Measurements from ENCODE around the gene MIS18A. TPM values are rescaled to one million over a fixed set of nuclear protein-coding genes. Genes with fewer than 3 reads are reported as not detected.

The MIS18A gene
- total RNA-seq, 1 donor from 2014 or later: 15.6 TPM

DNA sequence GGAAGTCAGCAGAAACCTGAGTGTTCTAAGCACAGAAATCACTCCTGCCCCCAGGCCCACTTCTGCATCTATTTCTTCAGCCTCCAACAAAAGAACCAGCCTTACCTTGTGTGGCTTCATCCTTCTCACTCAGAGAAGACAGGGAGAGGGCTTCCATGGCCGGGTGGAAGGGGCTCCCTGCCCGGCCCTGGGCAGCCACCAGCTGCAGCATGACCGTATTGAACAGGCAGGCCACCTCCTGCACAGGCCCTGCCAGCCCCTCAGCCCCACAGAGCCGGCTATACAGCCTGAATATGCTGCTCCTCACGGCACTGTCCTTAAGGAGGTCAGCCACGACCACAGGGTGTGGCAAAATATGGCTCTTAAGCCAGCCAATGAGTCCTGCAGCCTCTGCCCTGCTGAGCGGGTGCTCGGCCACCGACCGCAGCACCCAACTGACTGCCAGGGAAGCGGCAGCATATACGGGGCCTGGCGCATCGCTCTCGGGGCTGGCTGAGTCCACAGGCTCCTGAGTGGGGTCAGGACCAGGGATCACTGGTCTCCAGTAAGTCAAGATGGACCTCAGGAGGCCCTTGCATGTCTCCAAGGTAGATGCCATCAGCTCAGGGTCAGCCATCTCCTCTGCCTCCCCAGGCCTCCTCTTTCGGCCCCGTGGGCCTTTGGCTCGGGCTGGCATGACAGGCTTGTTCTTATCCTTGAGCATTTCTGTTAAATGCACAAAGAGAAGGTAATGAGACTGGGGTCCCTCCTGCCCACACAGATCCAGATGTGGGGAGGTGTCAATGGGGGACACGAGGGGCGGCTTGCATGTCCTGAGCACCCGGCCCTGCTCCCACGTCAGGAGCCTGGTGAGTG lies 37.7 kb upstream of the MIS18A start:
- TF ChIP-seq, protein P1, sequence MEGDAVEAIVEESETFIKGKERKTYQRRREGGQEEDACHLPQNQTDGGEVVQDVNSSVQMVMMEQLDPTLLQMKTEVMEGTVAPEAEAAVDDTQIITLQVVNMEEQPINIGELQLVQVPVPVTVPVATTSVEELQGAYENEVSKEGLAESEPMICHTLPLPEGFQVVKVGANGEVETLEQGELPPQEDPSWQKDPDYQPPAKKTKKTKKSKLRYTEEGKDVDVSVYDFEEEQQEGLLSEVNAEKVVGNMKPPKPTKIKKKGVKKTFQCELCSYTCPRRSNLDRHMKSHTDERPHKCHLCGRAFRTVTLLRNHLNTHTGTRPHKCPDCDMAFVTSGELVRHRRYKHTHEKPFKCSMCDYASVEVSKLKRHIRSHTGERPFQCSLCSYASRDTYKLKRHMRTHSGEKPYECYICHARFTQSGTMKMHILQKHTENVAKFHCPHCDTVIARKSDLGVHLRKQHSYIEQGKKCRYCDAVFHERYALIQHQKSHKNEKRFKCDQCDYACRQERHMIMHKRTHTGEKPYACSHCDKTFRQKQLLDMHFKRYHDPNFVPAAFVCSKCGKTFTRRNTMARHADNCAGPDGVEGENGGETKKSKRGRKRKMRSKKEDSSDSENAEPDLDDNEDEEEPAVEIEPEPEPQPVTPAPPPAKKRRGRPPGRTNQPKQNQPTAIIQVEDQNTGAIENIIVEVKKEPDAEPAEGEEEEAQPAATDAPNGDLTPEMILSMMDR (IDR thresholded peaks at IDR 0.05; ENCODE audit: insufficient read depth, low read length, poor library complexity, severe bottlenecking): no peak
- H3K4me3 ChIP-seq (ENCODE audit: low read depth, low read length): no peak overlapping the region
- peaks cover 4% of the 10 kb centered on the region for H3K36me3 ChIP-seq (ENCODE audit: control insufficient read depth, insufficient read depth, low read length)
- no peak for DNase-seq (ENCODE audit: low read depth)
- no peaks in the 10 kb centered on the region for H3K27me3 ChIP-seq (ENCODE audit: control insufficient read depth, insufficient read depth, low read length)

DNA sequence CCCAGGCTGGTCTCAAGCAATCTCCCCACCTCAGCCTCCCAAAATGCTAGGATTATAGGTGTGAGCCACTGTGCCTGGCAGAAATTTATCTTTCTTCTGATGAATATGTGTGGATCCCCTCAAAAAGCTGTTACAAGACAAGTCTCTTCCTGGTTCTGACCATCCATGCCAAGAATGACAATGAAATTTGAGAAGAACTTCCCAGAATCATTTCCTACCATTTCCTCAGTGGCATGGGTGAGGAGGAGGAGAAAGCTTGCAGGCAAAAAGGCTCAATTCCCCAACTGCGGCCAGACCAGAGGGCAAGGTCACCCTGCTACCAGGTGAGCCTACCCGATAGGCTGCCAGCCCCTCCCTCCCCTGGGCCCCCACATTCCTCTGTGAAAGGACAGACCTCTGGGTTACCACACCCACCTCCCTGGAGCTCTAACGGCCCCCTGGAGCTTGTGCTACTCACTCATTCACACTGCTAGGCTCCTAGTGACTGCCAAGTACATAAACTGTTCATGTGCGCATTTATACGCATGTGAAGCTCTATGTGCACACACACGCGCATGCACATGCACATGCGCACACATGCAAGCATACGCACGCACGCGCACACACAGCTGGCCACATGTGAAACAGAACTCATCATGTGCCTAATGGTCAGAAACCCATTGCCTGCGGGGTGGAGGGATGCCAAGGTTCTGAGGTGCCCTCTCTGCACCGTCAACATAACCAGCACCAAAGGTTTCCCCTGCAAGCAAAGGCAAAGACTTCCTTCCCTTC lies 36.8 kb upstream of the MIS18A start:
- TF ChIP-seq, protein P1 (IDR thresholded peaks at IDR 0.05; ENCODE audit: insufficient read depth, low read length, poor library complexity, severe bottlenecking): no peak
- Histone ChIP-seq H3K36me3 (ENCODE audit: control insufficient read depth, insufficient read depth, low read length) (peaks cover 2% of the 10 kb centered on the region), H3K4me3 (ENCODE audit: low read depth, low read length) (no peak overlapping the region), H3K27me3 (ENCODE audit: control insufficient read depth, insufficient read depth, low read length) (no peaks in the 10 kb centered on the region)
- no peak for DNase-seq (ENCODE audit: low read depth)

DNA sequence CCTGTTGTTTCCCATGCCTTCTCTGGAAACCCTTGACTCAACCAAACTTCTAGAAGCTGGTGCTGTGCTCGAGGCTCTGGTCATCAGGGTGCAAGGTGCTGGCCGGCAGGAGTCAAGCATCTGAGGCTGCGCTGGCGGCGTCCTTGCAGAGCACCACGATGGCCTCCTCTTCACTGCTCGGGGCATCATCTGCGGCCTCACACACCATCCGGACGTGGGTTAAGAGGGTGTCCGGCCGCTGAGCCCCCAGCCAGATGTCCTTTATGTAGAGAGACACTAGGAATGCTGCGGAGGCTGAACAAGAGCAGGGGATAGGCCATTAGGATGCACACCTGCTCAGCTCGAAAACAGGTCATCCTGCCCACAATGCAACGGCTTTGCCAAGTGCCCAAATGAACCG lies 36.0 kb upstream of the MIS18A start:
- TF ChIP-seq, protein P1 (IDR thresholded peaks at IDR 0.05; ENCODE audit: insufficient read depth, low read length, poor library complexity, severe bottlenecking): no peak
- DNase-seq (ENCODE audit: low read depth): no peak
- H3K27me3 ChIP-seq (ENCODE audit: control insufficient read depth, insufficient read depth, low read length): no peaks in the 10 kb centered on the region
- no peak overlapping the region for H3K4me3 ChIP-seq (ENCODE audit: low read depth, low read length)
- peaks cover 2% of the 10 kb centered on the region for H3K36me3 ChIP-seq (ENCODE audit: control insufficient read depth, insufficient read depth, low read length)

DNA sequence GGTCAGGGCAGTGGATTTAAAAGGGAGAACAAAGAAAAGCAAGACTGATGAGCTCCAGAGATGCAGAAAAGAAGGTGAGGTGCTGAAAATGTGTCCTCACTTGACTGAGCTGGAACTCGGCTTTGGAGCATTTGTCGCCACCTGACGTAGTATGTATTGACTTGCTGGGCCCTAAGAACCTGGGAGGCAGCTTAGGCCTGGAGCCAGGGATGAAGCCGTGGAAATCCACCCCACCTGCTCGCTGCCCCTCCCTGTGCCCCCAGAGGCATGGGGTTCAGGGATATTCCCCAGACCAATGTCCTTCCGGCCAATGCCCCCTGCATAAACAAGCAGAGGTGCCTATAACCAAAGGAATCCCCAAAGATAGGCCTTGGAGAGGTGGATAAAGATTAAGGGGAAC lies 34.1 kb upstream of the MIS18A start:
- TF ChIP-seq, protein P1 (IDR thresholded peaks at IDR 0.05; ENCODE audit: insufficient read depth, low read length, poor library complexity, severe bottlenecking): no peak
- no peaks in the 10 kb centered on the region for H3K27me3 ChIP-seq (ENCODE audit: control insufficient read depth, insufficient read depth, low read length)
- H3K36me3 ChIP-seq (ENCODE audit: control insufficient read depth, insufficient read depth, low read length): peaks cover 2% of the 10 kb centered on the region
- no peak for DNase-seq (ENCODE audit: low read depth)
- H3K4me3 ChIP-seq (ENCODE audit: low read depth, low read length): no peak overlapping the region

DNA sequence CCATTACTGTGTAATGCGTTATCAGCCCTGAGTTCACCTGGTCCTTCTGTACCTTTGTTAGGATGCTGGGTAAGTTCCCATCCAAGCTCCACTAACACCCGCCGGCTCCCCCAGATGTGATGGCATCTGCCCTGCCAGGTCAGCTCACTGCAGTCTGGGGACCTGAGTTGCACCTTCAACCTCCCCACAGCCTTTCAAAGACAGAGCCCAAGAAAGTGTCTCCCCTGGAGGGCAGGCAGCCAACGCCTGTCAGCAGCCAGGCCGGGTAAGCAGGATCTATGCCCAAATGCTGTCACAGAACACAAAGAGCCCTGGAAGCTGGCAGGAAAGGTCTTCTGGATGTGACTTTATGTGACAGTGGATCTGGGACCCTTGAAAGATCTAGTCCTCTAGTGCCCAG lies 33.5 kb upstream of the MIS18A start:
- DNase-seq (ENCODE audit: low read depth): no peak

More for the DNA sequence above, 33.5 kb upstream of the MIS18A start:
- no peak overlapping the region for H3K4me3 ChIP-seq (ENCODE audit: low read depth, low read length)
- TF ChIP-seq, protein P1 (IDR thresholded peaks at IDR 0.05; ENCODE audit: insufficient read depth, low read length, poor library complexity, severe bottlenecking): no peak
- peaks cover 2% of the 10 kb centered on the region for H3K36me3 ChIP-seq (ENCODE audit: control insufficient read depth, insufficient read depth, low read length)
- no peaks in the 10 kb centered on the region for H3K27me3 ChIP-seq (ENCODE audit: control insufficient read depth, insufficient read depth, low read length)
